Activated T-cell treated with anti-CD3 and anti-CD28 coated beads, Interleukin-2, amount 50 U/mL, for 48 hours (primary cell): ENCODE measurements around the gene CDC42EP3.

Source experiments
- DNase-seq, 2 experiments: peaks; one replicate each; pipeline ENCODE4 v3.0.0-alpha.2; 2020

Gene CDC42EP3

GRCh38 chr2:37683241-37683640 is 11.8 kb upstream of the CDC42EP3 start:
- no peak for DNase-seq

GRCh38 chr2:37682473-37682872 is 11.0 kb upstream of the CDC42EP3 start:
- DNase-seq, result no peak

- no peak for DNase-seq
Measured at GRCh38 chr2:37681587-37681986, 10.1 kb upstream of the CDC42EP3 start.

- no peak for DNase-seq
Measured at GRCh38 chr2:37679072-37679695, 7.7 kb upstream of the CDC42EP3 start.

- DNase-seq, result no peak
Measured at GRCh38 chr2:37676274-37676673, 4.8 kb upstream of the CDC42EP3 start.

GRCh38 chr2:37674946-37675345 is 3.5 kb upstream of the CDC42EP3 start:
- DNase-seq, result no peak

GRCh38 chr2:37672870-37673184 is 1.4 kb upstream of the CDC42EP3 start:
- no peak for DNase-seq

GRCh38 chr2:37672104-37672869 is 845 bp upstream of the CDC42EP3 start:
- DNase-seq, result peak; percentile 81 to 83

- DNase-seq, result no peak
Measured at GRCh38 chr2:37671816-37672103, 318 bp upstream of the CDC42EP3 start.

GRCh38 chr2:37670378-37671008 is 949 bp downstream of the CDC42EP3 start:
- no peak for DNase-seq

GRCh38 chr2:37669446-37669845 is 2.0 kb downstream of the CDC42EP3 start:
- no peak for DNase-seq

- DNase-seq, result no peak
Measured at GRCh38 chr2:37667704-37668103, 3.7 kb downstream of the CDC42EP3 start.

- no peak for DNase-seq
Measured at GRCh38 chr2:37666772-37667171, 4.7 kb downstream of the CDC42EP3 start.

GRCh38 chr2:37665604-37666362 is 5.7 kb downstream of the CDC42EP3 start:
- DNase-seq, result no peak

GRCh38 chr2:37665043-37665442 is 6.4 kb downstream of the CDC42EP3 start:
- DNase-seq, result no peak

- no peak for DNase-seq
Measured at GRCh38 chr2:37664231-37664643, 7.2 kb downstream of the CDC42EP3 start.

- DNase-seq, result no peak
Measured at GRCh38 chr2:37663390-37663789, 8.1 kb downstream of the CDC42EP3 start.

- no peak for DNase-seq
Measured at GRCh38 chr2:37659723-37660122, 11.7 kb downstream of the CDC42EP3 start.

- DNase-seq, result no peak
Measured at GRCh38 chr2:37658682-37659081, 12.8 kb downstream of the CDC42EP3 start.

- no peak for DNase-seq
Measured at GRCh38 chr2:37657471-37657870, 14.0 kb downstream of the CDC42EP3 start.

GRCh38 chr2:37656512-37657423 is 14.7 kb downstream of the CDC42EP3 start:
- no peak for DNase-seq
